Fibroblast of pulmonary artery (primary cell): ENCODE data around the gene RPS2.

Experiments
- DNase-seq: peaks from one replicate; pipeline ENCODE4 v3.0.0-alpha.2; 2010; ENCODE audit warnings: low read depth
- H3K4me3 ChIP-seq: replicated peaks from 2 replicates; pipeline ENCODE4 v1.5.1; 2011; ENCODE audit warnings: low read depth, mild to moderate bottlenecking, control low read depth, low read length, moderate library complexity
- CTCF ChIP-seq: IDR thresholded peaks from 2 replicates; pipeline ENCODE4 v1.5.1; 2011; ENCODE audit warnings: mild to moderate bottlenecking, control low read depth, low read length, inconsistent platforms; ENCODE audit errors: missing control alignments

Gene RPS2

GRCh38 chr16:2003231-2003826 lies 38.7 kb upstream of the RPS2 start:
- no peak for TF ChIP-seq CTCF
- H3K4me3 ChIP-seq, result no peak overlapping the region
- DNase-seq, result no peak

GRCh38 chr16:2002406-2003230 lies 38.0 kb upstream of the RPS2 start:
- no peak overlapping the region for H3K4me3 ChIP-seq
- DNase-seq, result no peak
- no peak for TF ChIP-seq CTCF

GRCh38 chr16:2001456-2002355 lies 37.1 kb upstream of the RPS2 start:
- H3K4me3 ChIP-seq, result no peak overlapping the region
- no peak for DNase-seq
- TF ChIP-seq CTCF, result no peak

GRCh38 chr16:2001035-2001434 lies 36.4 kb upstream of the RPS2 start:
- H3K4me3 ChIP-seq, result no peak overlapping the region
- no peak for DNase-seq
- TF ChIP-seq CTCF, result no peak

- DNase-seq, result no peak
- TF ChIP-seq CTCF, result no peak
- H3K4me3 ChIP-seq, result no peak overlapping the region
Measured at GRCh38 chr16:1999866-2000514, 35.4 kb upstream of the RPS2 start.
